Neural cell (in vitro differentiated cells): Measurements from ENCODE around the gene ZBTB25. TPM values are rescaled to one million over a fixed set of nuclear protein-coding genes. Genes with fewer than 3 reads are reported as not detected.

Source experiments
- H2AFZ ChIP-seq: fragments of 200-600, 300-800 bp; sonication (generic), shearing (Covaris generic); 2 replicates; pipeline ENCODE4 v1.6.0; 2014; ENCODE audit warnings: low read depth, mild to moderate bottlenecking, antibody characterized with exemption, low read length, moderate library complexity
- H3F3A ChIP-seq: fragments of 200-600 bp; shearing (Covaris generic); 2 replicates; pipeline ENCODE4 v1.6.1; 2016; ENCODE audit warnings: mild to moderate bottlenecking, moderate library complexity, mixed read lengths, antibody characterized with exemption, low read length; ENCODE audit not compliant: insufficient read depth, poor library complexity, severe bottlenecking
- H3K27ac ChIP-seq: fragments of 200-600, 300-800 bp; sonication (generic), shearing (Covaris generic); 2 replicates; pipeline ENCODE4 v1.5.1; 2014; ENCODE audit warnings: mild to moderate bottlenecking, low read length, moderate library complexity
- H3K27me3 ChIP-seq: fragments of 300-800, 200-600 bp; sonication (generic), shearing (Covaris generic); 2 replicates; pipeline ENCODE4 v1.6.0; 2014; ENCODE audit warnings: mild to moderate bottlenecking, low read depth, low read length, moderate library complexity; ENCODE audit not compliant: insufficient read depth
- H3K36me3 ChIP-seq: fragments of 300-800, 200-600 bp; sonication (generic), shearing (Covaris generic); 2 replicates; pipeline ENCODE4 v1.5.1; 2014; ENCODE audit warnings: mild to moderate bottlenecking, antibody characterized with exemption, low read length, moderate library complexity; ENCODE audit not compliant: insufficient read depth
- H3K4me2 ChIP-seq: fragments of 300-800, 200-600 bp; sonication (generic), shearing (Covaris generic); 2 replicates; pipeline ENCODE4 v1.6.0; 2014; ENCODE audit warnings: mild to moderate bottlenecking, low read length
- H3K4me3 ChIP-seq: fragments of 300-800, 200-600 bp; sonication (generic), shearing (Covaris generic); 2 replicates; pipeline ENCODE4 v1.5.1; 2014; ENCODE audit warnings: mild to moderate bottlenecking, low read length, moderate library complexity
- H3K79me2 ChIP-seq: fragments of 200-600 bp; shearing (Covaris generic); replicated peaks from 2 replicates; pipeline ENCODE4 v1.6.0; 2014; ENCODE audit warnings: mild to moderate bottlenecking, low read length, moderate library complexity; ENCODE audit not compliant: insufficient read depth
- H3K9ac ChIP-seq: fragments of 300-800, 200-600 bp; sonication (generic), shearing (Covaris generic); 2 replicates; pipeline ENCODE4 v1.6.1; 2016; ENCODE audit warnings: mild to moderate bottlenecking, low read length, mixed read lengths
- H3K9me2 ChIP-seq: fragments of 200-600 bp; shearing (Covaris generic); 2 replicates; pipeline ENCODE4 v1.6.1; 2016; ENCODE audit warnings: mild to moderate bottlenecking, low read length, mixed read lengths; ENCODE audit not compliant: insufficient read depth
- H3K9me3 ChIP-seq: fragments of 200-600, 300-800 bp; sonication (generic), shearing (Covaris generic); 2 replicates; pipeline ENCODE4 v1.6.1; 2016; ENCODE audit warnings: mild to moderate bottlenecking, mixed run types, low read length, moderate library complexity, mixed read lengths
- H4K20me1 ChIP-seq: fragments of 200-600 bp; shearing (Covaris generic); 2 replicates; pipeline ENCODE4 v1.6.1; 2016; ENCODE audit warnings: mild to moderate bottlenecking, mixed run types; ENCODE audit not compliant: insufficient read depth
- CTCF ChIP-seq: fragments of 450-650 bp; IDR thresholded peaks from 2 replicates; pipeline ENCODE4 v1.5.1; 2014; ENCODE audit warnings: antibody characterized with exemption, mild to moderate bottlenecking, moderate library complexity; ENCODE audit not compliant: poor library complexity, severe bottlenecking
- EP300 ChIP-seq: fragments of 450-650 bp; conservative IDR thresholded peaks from 2 replicates; pipeline ENCODE4 v1.6.1; 2014; ENCODE audit warnings: antibody characterized with exemption, mild to moderate bottlenecking, moderate library complexity; ENCODE audit not compliant: poor library complexity, severe bottlenecking
- EZH2 ChIP-seq: fragments of 200-600, 300-800 bp; shearing (Covaris generic), sonication (generic); IDR thresholded peaks from 2 replicates; pipeline ENCODE4 v1.6.1; 2014; ENCODE audit warnings: antibody characterized with exemption, low read length, borderline replicate concordance, mild to moderate bottlenecking; ENCODE audit not compliant: insufficient read depth, poor library complexity, severe bottlenecking
- MXI1 ChIP-seq: fragments of 450-650 bp; conservative IDR thresholded peaks from 2 replicates; pipeline ENCODE4 v1.6.1; 2014; ENCODE audit warnings: antibody characterized with exemption, mild to moderate bottlenecking; ENCODE audit not compliant: poor library complexity, severe bottlenecking
- POLR2AphosphoS5 ChIP-seq: IDR thresholded peaks from 2 replicates; pipeline ENCODE4 v1.6.1; 2012
- RAD21 ChIP-seq: fragments of 450-650 bp; conservative IDR thresholded peaks from 2 replicates; pipeline ENCODE4 v1.6.1; 2014; ENCODE audit warnings: antibody characterized with exemption, mild to moderate bottlenecking, moderate library complexity
- REST ChIP-seq: IDR thresholded peaks from 2 replicates; pipeline ENCODE4 v1.6.1; 2012; ENCODE audit warnings: borderline replicate concordance
- SMC3 ChIP-seq: fragments of 450-650 bp; conservative IDR thresholded peaks from 2 replicates; pipeline ENCODE4 v1.6.1; 2014; ENCODE audit warnings: antibody characterized with exemption, mild to moderate bottlenecking, moderate library complexity; ENCODE audit not compliant: poor library complexity
- TAF1 ChIP-seq: IDR thresholded peaks from 2 replicates; pipeline ENCODE4 v1.6.1; 2012; ENCODE audit warnings: low read depth
- polyA plus RNA-seq: library from polyadenylated mRNA; depleted of rRNA; stranded (reverse); fragments of >200 nt; gene quantifications from 2 replicates; pipeline ENCODE4 v1.2.3, GENCODE V29; 2014

Gene ZBTB25
- polyA plus RNA-seq, 1 donor from 2014 or later: 5.3 TPM

GRCh38 chr14:64502887-64503433, 678 bp downstream of the ZBTB25 start:
- Histone ChIP-seq H3K9me2 (no peaks in the 10 kb centered on the region), H3K9me3 (no peaks in the 10 kb centered on the region), H3K9ac (peak overlapping the region; percentile 99), H3F3A (no peaks in the 10 kb centered on the region), H3K27ac (peak overlapping the region; percentile 97), H3K36me3 (no peaks in the 10 kb centered on the region), H3K79me2 (peaks cover 51% of the 10 kb centered on the region), H3K4me2 (peak overlapping the region; percentile 95), H3K27me3 (no peaks in the 10 kb centered on the region), H3K4me3 (peak overlapping the region; percentile 98), H2AFZ (peak overlapping the region; percentile 98), H4K20me1 (no peaks in the 10 kb centered on the region)
- TF ChIP-seq REST (peak; percentile 45), TAF1 (no peak)

- Histone ChIP-seq H3K79me2 (peaks cover 46% of the 10 kb centered on the region), H3K36me3 (no peaks in the 10 kb centered on the region), H3F3A (no peaks in the 10 kb centered on the region), H3K4me2 (peak overlapping the region; percentile 95), H3K27me3 (no peaks in the 10 kb centered on the region), H3K9me2 (no peaks in the 10 kb centered on the region), H4K20me1 (no peaks in the 10 kb centered on the region), H2AFZ (peak overlapping the region; percentile 98), H3K27ac (peak overlapping the region; percentile 97), H3K4me3 (peak overlapping the region; percentile 98), H3K9ac (peak overlapping the region; percentile 99), H3K9me3 (no peaks in the 10 kb centered on the region)
- TF ChIP-seq RAD21: no peak
- no peak for TF ChIP-seq MXI1
- no peak for TF ChIP-seq SMC3
- TF ChIP-seq REST: no peak
- no peak for TF ChIP-seq TAF1
- no peak for TF ChIP-seq EP300
- TF ChIP-seq POLR2AphosphoS5: no peak
- no peak for TF ChIP-seq EZH2
- TF ChIP-seq CTCF: no peak
Measured at GRCh38 chr14:64502456-64502855, 1.2 kb downstream of the ZBTB25 start.
